Neuron (in vitro differentiated cells): ENCODE measurements around the gene GK.
"Not testable (repeated sequence)": the region's sequence is repeated elsewhere in the genome, so short reads cannot be mapped to it uniquely, and the experiment has no call there.

Experiments
- H2AFZ ChIP-seq: one replicate; pipeline ENCODE4 v1.6.1; 2013; ENCODE audit warnings: low read depth, mild to moderate bottlenecking, inconsistent platforms, low read length, moderate library complexity
- H3K27me3 ChIP-seq: one replicate; pipeline ENCODE4 v1.6.1; 2013; ENCODE audit warnings: low read length; ENCODE audit not compliant: insufficient read depth
- H3K36me3 ChIP-seq: one replicate; pipeline ENCODE4 v1.6.1; 2013; ENCODE audit warnings: low read length; ENCODE audit not compliant: insufficient read depth
- H3K4me1 ChIP-seq: one replicate; pipeline ENCODE4 v1.6.1; 2013; ENCODE audit warnings: low read length; ENCODE audit not compliant: insufficient read depth
- H3K4me3 ChIP-seq: 2 replicates; pipeline ENCODE4 v1.5.1; 2013; ENCODE audit warnings: mild to moderate bottlenecking, low read length, moderate library complexity
- H3K9me3 ChIP-seq: one replicate; pipeline ENCODE4 v1.6.1; 2013; ENCODE audit warnings: low read length

Gene GK

DNA sequence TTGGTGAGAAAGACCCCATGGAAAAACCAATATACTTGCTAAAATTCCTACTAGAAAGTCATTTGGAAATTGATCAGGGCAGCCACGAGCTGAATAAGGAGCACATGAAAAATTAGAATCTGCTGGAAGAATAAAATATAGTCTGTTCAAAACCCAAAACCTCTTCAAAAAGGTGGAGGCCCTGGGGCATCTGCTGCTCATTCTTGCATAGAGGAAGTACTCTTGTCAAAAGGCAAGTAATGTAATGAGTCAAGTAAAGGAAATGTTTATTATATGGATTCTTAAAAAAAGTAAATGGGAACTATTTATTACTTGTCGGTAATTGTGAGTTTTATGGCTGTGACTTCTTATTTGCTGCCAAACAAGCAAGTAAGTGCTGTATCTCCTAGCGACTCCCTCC lies 109.5 kb downstream of the GK start:
- H3K9me3 ChIP-seq, result no peaks in the 10 kb centered on the region
- H3K4me1 ChIP-seq, result no peaks in the 10 kb centered on the region
- H3K27me3 ChIP-seq, result no peaks in the 10 kb centered on the region
- no peak overlapping the region for H2AFZ ChIP-seq
- no peak overlapping the region for H3K4me3 ChIP-seq
- no peaks in the 10 kb centered on the region for H3K36me3 ChIP-seq

DNA sequence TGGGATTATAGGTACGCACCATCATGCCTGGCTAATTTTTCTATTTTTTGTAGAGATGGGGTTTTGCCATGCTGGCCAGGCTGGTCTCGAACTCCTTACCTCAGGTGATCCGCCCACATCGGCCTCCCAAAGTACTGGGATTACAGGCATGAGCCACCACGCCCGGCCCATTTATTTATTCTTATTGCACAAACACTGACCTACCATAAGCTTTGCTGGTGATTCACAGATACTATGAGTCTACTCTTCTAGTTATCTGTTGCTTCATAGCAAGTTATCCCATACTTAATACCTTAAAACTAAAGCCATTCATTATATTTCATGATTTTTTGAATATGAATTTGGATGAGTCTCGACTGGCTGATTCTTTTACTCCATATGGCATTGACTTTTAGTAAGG lies 120.5 kb downstream of the GK start:
- H3K9me3 ChIP-seq, H3K4me1 ChIP-seq, H3K4me3 ChIP-seq, H3K36me3 ChIP-seq, H2AFZ ChIP-seq, H3K27me3 ChIP-seq: not testable (repeated sequence)

DNA sequence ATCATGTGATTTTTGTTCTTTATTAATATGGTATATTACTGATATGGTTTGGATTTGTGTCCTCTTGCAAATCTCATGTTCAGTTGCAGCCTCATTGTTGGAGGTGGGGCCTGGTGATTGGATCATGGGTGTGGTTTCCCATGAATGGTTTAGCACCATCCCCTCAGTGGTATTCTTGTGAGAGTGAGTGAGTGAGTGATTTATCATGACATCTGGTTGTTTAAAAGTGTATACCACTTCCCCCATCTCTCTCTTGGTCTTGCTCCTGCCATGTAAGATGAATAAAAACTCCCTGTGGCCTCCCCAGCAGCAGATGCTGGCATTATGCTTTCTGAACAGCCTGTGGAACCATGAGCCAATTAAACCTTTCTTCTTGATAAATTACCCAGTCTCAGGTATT lies 124.4 kb downstream of the GK start:
- Histone ChIP-seq H3K4me1 (no peaks in the 10 kb centered on the region), H3K4me3 (no peak overlapping the region), H3K36me3 (no peaks in the 10 kb centered on the region), H3K9me3 (no peaks in the 10 kb centered on the region), H2AFZ (no peak overlapping the region), H3K27me3 (peaks cover 4% of the 10 kb centered on the region)

DNA sequence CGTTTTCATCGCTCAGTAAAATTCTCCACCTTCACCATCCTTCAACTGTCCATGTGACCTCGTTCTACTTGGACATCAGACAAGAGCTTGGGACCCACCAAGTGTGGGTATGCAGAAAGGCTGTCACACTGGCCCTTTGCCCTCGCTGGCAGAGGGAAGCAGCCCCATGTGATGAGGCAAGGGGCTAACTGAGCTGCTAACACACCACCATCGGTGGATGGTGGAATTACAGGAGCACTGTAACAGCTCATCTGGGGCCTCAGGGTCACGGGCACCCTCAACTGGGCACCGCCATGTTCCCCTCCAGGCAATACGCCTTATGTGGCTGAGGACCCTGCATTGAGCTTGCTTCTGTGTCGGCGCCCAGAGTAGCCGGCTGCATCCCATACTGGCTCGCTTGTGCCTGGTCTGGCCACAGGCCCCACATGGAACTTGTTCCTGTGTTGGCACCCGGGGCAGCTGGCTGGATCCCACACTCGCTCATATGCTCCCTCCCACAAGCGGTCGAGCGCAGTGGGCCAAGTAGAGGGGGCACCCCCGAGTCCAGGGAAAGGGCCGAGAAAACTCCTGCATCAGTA lies 126.3 kb downstream of the GK start:
- Histone ChIP-seq H3K27me3 (peaks cover 4% of the 10 kb centered on the region), H3K4me3 (no peak overlapping the region), H2AFZ (no peak overlapping the region), H3K9me3 (no peaks in the 10 kb centered on the region), H3K36me3 (no peaks in the 10 kb centered on the region), H3K4me1 (no peaks in the 10 kb centered on the region)
